IMR-90 (cell line): ENCODE measurements around the gene GOLGA3.

ENCODE experiments used
- BHLHE40 ChIP-seq: fragments of 150-350 bp; IDR thresholded peaks from 2 replicates; pipeline ENCODE4 v1.6.1; 2016; ENCODE audit warnings: mild to moderate bottlenecking, low read depth, low read length
- POLR2A ChIP-seq: IDR thresholded peaks from 2 replicates; pipeline ENCODE4 v1.6.1; 2012; ENCODE audit warnings: mild to moderate bottlenecking, low read depth, low read length
- TF ChIP-seq, protein P1 (sequence below): conservative IDR thresholded peaks from 2 replicates; pipeline ENCODE4 v1.5.1; 2012; ENCODE audit warnings: mild to moderate bottlenecking, low read depth, low read length, improper control_type of control experiment

DNA sequence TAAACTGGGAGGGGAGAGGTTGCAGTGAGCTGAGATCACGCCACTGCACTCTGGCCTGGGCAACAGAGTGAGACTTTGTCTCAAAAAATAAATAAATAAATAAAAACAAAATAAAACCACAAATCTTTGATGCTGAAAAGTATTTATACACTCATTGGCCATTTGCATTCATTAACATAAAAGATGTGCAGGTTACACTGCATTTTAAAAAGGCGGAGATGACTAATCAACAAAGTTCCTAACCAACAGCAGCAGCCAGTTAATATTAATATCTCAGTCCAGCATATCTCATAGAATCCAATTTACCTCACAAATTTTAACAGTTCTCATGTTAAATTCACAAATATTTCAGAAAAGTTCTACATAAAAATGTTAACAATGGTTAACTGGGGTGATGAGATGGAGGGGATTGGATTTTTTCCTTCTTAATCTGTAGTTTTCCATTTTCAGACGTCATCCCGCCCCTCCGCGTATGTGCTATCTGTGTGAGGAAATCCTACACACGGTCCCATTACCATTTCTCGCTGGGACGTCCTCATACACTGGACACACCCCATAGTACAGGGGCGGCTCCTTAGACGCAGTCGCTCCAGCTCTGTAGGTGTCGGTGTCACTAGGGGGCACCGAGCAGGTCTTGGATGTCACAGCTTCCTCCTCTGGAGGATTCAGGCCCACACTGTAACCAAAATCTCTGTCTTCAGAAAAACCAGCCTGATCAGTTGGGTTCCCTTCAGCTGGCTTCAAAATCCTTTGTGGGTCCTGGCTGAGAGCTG is 74.3 kb downstream of the GOLGA3 start:
- TF ChIP-seq, protein P1, sequence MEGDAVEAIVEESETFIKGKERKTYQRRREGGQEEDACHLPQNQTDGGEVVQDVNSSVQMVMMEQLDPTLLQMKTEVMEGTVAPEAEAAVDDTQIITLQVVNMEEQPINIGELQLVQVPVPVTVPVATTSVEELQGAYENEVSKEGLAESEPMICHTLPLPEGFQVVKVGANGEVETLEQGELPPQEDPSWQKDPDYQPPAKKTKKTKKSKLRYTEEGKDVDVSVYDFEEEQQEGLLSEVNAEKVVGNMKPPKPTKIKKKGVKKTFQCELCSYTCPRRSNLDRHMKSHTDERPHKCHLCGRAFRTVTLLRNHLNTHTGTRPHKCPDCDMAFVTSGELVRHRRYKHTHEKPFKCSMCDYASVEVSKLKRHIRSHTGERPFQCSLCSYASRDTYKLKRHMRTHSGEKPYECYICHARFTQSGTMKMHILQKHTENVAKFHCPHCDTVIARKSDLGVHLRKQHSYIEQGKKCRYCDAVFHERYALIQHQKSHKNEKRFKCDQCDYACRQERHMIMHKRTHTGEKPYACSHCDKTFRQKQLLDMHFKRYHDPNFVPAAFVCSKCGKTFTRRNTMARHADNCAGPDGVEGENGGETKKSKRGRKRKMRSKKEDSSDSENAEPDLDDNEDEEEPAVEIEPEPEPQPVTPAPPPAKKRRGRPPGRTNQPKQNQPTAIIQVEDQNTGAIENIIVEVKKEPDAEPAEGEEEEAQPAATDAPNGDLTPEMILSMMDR = no peak
- no peak for TF ChIP-seq POLR2A
- no peak for TF ChIP-seq BHLHE40
